22Rv1 (cell line): ENCODE data around the gene POC1A.

Experiments used
- CTCF ChIP-seq: fragments of 450-650 bp; IDR thresholded peaks from 2 replicates; pipeline ENCODE4 v1.5.1; 2017; ENCODE audit warnings: mild to moderate bottlenecking
- ZFX ChIP-seq: fragments of 450-650 bp; IDR thresholded peaks from 2 replicates; pipeline ENCODE4 v1.6.1; 2017; ENCODE audit warnings: antibody characterized with exemption, borderline replicate concordance

DNA sequence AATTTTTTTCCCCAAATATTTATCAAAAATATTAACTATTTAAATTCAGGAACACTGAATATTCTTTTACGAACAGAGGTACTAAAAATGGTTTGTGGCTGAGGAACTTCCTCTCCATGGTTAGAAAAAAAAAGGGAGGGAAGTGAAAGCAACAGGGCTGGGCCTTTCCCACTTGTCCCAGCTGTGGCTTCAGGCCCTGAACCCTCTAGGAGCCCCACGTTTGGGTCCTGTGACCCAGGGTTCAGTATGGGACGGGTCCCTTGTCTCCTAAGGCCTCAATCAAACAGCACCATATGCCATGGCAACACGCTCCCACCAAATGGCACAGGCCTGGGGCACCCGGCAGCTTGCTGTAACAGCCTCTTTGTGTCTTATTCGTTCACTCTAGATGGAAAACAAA, 32.4 kb downstream of the POC1A start:
- TF ChIP-seq CTCF (no peak), ZFX (no peak)
